NCI-H774 (cell line): ENCODE data around the gene TNN.

Experiments
- DNase-seq: peaks from one replicate; lab custom pipeline; 2025; lab: John Stamatoyannopoulos, UW

TNN gene

GRCh38 chr1:175176246-175176645 is 108.6 kb downstream of the TNN start:
- DNase-seq, result no peak

- DNase-seq, result no peak
Measured at GRCh38 chr1:175178056-175178455, 110.4 kb downstream of the TNN start.

- no peak for DNase-seq
Measured at GRCh38 chr1:175178456-175178855, 110.8 kb downstream of the TNN start.

- DNase-seq, result no peak
Measured at GRCh38 chr1:175179837-175180590, 112.4 kb downstream of the TNN start.

GRCh38 chr1:175182201-175182746 is 114.6 kb downstream of the TNN start:
- no peak for DNase-seq

- DNase-seq, result no peak
Measured at GRCh38 chr1:175183586-175183985, 116.0 kb downstream of the TNN start.

- DNase-seq, result no peak
Measured at GRCh38 chr1:175185903-175186302, 118.3 kb downstream of the TNN start.

GRCh38 chr1:175186433-175187160 is 119.0 kb downstream of the TNN start:
- no peak for DNase-seq

- DNase-seq, result no peak
Measured at GRCh38 chr1:175188936-175189335, 121.3 kb downstream of the TNN start.

- no peak for DNase-seq
Measured at GRCh38 chr1:175191659-175192058, 124.0 kb downstream of the TNN start.

- peak; percentile 36 for DNase-seq
Measured at GRCh38 chr1:175192111-175192629, 124.5 kb downstream of the TNN start.

- peak; percentile 70 for DNase-seq
Measured at GRCh38 chr1:175192630-175193526, 125.2 kb downstream of the TNN start, which contains the start of gene KIAA0040. Gene KIAA0040 (minus strand): TSS chr1:175192776. CDS start chr1:175161013, 31,763 bp downstream.

- DNase-seq, result no peak
Measured at GRCh38 chr1:175193527-175193910, 125.9 kb downstream of the TNN start.

GRCh38 chr1:175195281-175195680 is 127.6 kb downstream of the TNN start:
- no peak for DNase-seq

- DNase-seq, result no peak
Measured at GRCh38 chr1:175195798-175196197, 128.2 kb downstream of the TNN start.

- DNase-seq, result no peak
Measured at GRCh38 chr1:175197531-175197930, 129.9 kb downstream of the TNN start.
